HEK293 (cell line): Measurements from ENCODE around the gene TSPAN9.

Experiments
- CTCF ChIA-PET: fragments of 350-600 bp; formaldehyde crosslinking; extraction: SDS; loops from one replicate; lab custom pipeline; 2021; ENCODE audit warnings: antibody characterized with exemption; lab: Yijun Ruan, JAX
- POLR2A ChIA-PET: fragments of 300-600 bp; formaldehyde crosslinking; extraction: SDS; loops from one replicate; lab custom pipeline; 2020; ENCODE audit warnings: antibody characterized with exemption, inconsistent platforms; lab: Yijun Ruan, JAX
- H3K27ac ChIP-seq: fragments of 200-500 bp; sonication (Bioruptor generic); 2 replicates; pipeline ENCODE4 v1.5.1; 2014; ENCODE audit warnings: low read depth, low read length, control low read depth, inconsistent platforms; ENCODE audit errors: extremely low read depth
- H3K36me3 ChIP-seq, 2 experiments: fragments of 200-500 bp in 1 of 2; sonication (Bioruptor generic) in 1 of 2; 1 replicate in 1 of 2; 2 replicates in 1 of 2; pipeline ENCODE4 v1.5.1; 2014 to 2017; ENCODE audit warnings: inconsistent platforms in 2 of 2, low read length in 2 of 2; ENCODE audit not compliant: control insufficient read depth in 2 of 2, insufficient read depth in 1 of 2
- H3K4me1 ChIP-seq: fragments of 200-500 bp; sonication (Bioruptor generic); 2 replicates; pipeline ENCODE4 v1.5.1; 2014; ENCODE audit warnings: mild to moderate bottlenecking, low read length, inconsistent platforms; ENCODE audit not compliant: control insufficient read depth, insufficient read depth
- H3K4me3 ChIP-seq: 2 replicates; pipeline ENCODE4 v1.5.1; 2011; ENCODE audit warnings: low read depth, mild to moderate bottlenecking, control low read depth, low read length, moderate library complexity
- H3K9me3 ChIP-seq: fragments of 200-500 bp; sonication (Bioruptor generic); 2 replicates; pipeline ENCODE4 v1.5.1; 2014; ENCODE audit warnings: low read depth, low read length, inconsistent platforms; ENCODE audit not compliant: control insufficient read depth, insufficient read depth
- BCL11B ChIP-seq: fragments of 450-650 bp; formaldehyde crosslinking; IDR thresholded peaks from 2 replicates; pipeline ENCODE4 v1.5.1; 2016; ENCODE audit warnings: low read depth, missing biosample characterization, missing genetic modification characterization
- GLI2 ChIP-seq: fragments of 450-650 bp; formaldehyde crosslinking; IDR thresholded peaks from 2 replicates; pipeline ENCODE4; 2017; ENCODE audit warnings: missing biosample characterization, missing genetic modification characterization, low read depth, borderline replicate concordance
- MEIS1 ChIP-seq: sonication (generic); formaldehyde crosslinking; IDR thresholded peaks from 2 replicates; pipeline ENCODE4 v1.8.1; 2022; ENCODE audit warnings: missing genetic modification reagents, mild to moderate bottlenecking, borderline replicate concordance
- PBX3 ChIP-seq: sonication (generic); formaldehyde crosslinking; IDR thresholded peaks from 2 replicates; pipeline ENCODE4 v1.8.1; 2022; ENCODE audit warnings: mild to moderate bottlenecking, moderate library complexity, missing genetic modification reagents
- ZBTB44 ChIP-seq: fragments of 450-650 bp; IDR thresholded peaks from 2 replicates; pipeline ENCODE4 v1.5.1; 2018; ENCODE audit warnings: missing biosample characterization, mild to moderate bottlenecking, missing genetic modification characterization
- ZBTB49 ChIP-seq: fragments of 450-650 bp; formaldehyde crosslinking; IDR thresholded peaks from 2 replicates; pipeline ENCODE4 v1.5.1; 2016; ENCODE audit warnings: missing biosample characterization, missing genetic modification characterization, low read depth
- ZIC2 ChIP-seq: fragments of 450-650 bp; formaldehyde crosslinking; IDR thresholded peaks from 2 replicates; pipeline ENCODE4 v1.5.1; 2016; ENCODE audit warnings: missing biosample characterization, missing genetic modification characterization
- ZNF169 ChIP-seq: fragments of 450-650 bp; formaldehyde crosslinking; IDR thresholded peaks from 2 replicates; pipeline ENCODE4 v1.5.1; 2016; ENCODE audit warnings: missing biosample characterization, missing genetic modification characterization
- ZNF2 ChIP-seq: fragments of 450-650 bp; formaldehyde crosslinking; IDR thresholded peaks from 2 replicates; pipeline ENCODE4 v1.5.1; 2016; ENCODE audit warnings: missing biosample characterization, missing genetic modification characterization
- ZNF221 ChIP-seq: fragments of 450-650 bp; formaldehyde crosslinking; IDR thresholded peaks from 2 replicates; pipeline ENCODE4 v1.5.1; 2017; ENCODE audit warnings: missing biosample characterization, missing genetic modification characterization, borderline replicate concordance
- ZNF239 ChIP-seq: fragments of 450-650 bp; formaldehyde crosslinking; IDR thresholded peaks from 2 replicates; pipeline ENCODE4 v1.5.1; 2016; ENCODE audit warnings: missing biosample characterization, missing genetic modification characterization
- ZNF292 ChIP-seq: fragments of 450-650 bp; formaldehyde crosslinking; IDR thresholded peaks from 2 replicates; pipeline ENCODE4 v1.5.1; 2016; ENCODE audit warnings: low read depth, missing biosample characterization, missing genetic modification characterization, borderline replicate concordance
- ZNF37A ChIP-seq: fragments of 450-650 bp; IDR thresholded peaks from 2 replicates; pipeline ENCODE4 v1.5.1; 2018; ENCODE audit warnings: missing biosample characterization, missing genetic modification characterization
- ZNF391 ChIP-seq: fragments of 450-650 bp; formaldehyde crosslinking; IDR thresholded peaks from 2 replicates; pipeline ENCODE4 v1.5.1; 2016; ENCODE audit warnings: low read depth, missing biosample characterization, missing genetic modification characterization, borderline replicate concordance
- ZNF521 ChIP-seq: fragments of 450-650 bp; formaldehyde crosslinking; IDR thresholded peaks from 2 replicates; pipeline ENCODE4 v1.5.1; 2017; ENCODE audit warnings: missing biosample characterization, mild to moderate bottlenecking, missing genetic modification characterization
- ZNF600 ChIP-seq: fragments of 450-650 bp; formaldehyde crosslinking; IDR thresholded peaks from 2 replicates; pipeline ENCODE4 v1.5.1; 2016; ENCODE audit warnings: missing biosample characterization, missing genetic modification characterization
- ZNF621 ChIP-seq: fragments of 450-650 bp; formaldehyde crosslinking; IDR thresholded peaks from 2 replicates; pipeline ENCODE4 v1.5.1; 2017; ENCODE audit warnings: missing biosample characterization, missing genetic modification characterization
- ZNF660 ChIP-seq: fragments of 450-650 bp; IDR thresholded peaks from 2 replicates; pipeline ENCODE4 v1.5.1; 2018; ENCODE audit warnings: missing biosample characterization, mild to moderate bottlenecking, missing genetic modification characterization
- TF ChIP-seq, protein P1 (sequence below): fragments of 450-650 bp; formaldehyde crosslinking; IDR thresholded peaks from 2 replicates; pipeline ENCODE4 v1.5.1; 2016; ENCODE audit warnings: missing biosample characterization, missing genetic modification characterization, low read depth
- TF ChIP-seq, protein P2 (sequence below): fragments of 450-650 bp; formaldehyde crosslinking; IDR thresholded peaks from 2 replicates; pipeline ENCODE4 v1.5.1; 2016; ENCODE audit warnings: missing biosample characterization, missing genetic modification characterization

The TSPAN9 gene

DNA sequence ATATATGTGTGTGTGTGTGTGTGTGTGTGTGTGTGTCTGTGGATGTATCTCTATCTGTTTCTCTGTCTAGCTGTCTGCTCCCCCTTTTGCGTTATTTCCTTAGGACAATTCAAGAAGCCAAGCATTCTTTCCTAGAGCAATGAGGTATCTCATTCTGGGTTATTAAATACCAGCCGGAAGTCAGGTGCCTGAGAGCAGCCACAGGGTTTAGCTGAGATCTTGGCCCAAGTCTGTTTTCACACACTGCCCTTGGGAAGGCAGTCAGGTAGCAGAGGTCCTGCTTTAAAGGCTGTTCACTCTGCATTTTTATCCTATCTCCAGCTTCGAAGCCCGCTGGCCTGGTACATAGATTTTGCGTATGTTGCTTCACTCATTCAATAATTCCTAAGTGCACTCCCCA lies 76.8 kb downstream of the TSPAN9 start:
- Histone ChIP-seq H3K4me1 (0 out of 2 replicates have a peak, but pooled peaks cover 5% of the 10 kb centered on the region), H3K9me3 (no peaks in the 10 kb centered on the region), H3K27ac (no peak overlapping the region), H3K36me3 (no peaks in the 10 kb centered on the region), H3K4me3 (no peak overlapping the region)
- TF ChIP-seq ZNF239 (tag by site-specific recombination): no peak
- no peak for TF ChIP-seq ZNF660 (tag by site-specific recombination)
- no peak for TF ChIP-seq ZBTB44 (tag by site-specific recombination)
- TF ChIP-seq ZNF221 (tag by site-specific recombination): no peak
- TF ChIP-seq, protein P1, sequence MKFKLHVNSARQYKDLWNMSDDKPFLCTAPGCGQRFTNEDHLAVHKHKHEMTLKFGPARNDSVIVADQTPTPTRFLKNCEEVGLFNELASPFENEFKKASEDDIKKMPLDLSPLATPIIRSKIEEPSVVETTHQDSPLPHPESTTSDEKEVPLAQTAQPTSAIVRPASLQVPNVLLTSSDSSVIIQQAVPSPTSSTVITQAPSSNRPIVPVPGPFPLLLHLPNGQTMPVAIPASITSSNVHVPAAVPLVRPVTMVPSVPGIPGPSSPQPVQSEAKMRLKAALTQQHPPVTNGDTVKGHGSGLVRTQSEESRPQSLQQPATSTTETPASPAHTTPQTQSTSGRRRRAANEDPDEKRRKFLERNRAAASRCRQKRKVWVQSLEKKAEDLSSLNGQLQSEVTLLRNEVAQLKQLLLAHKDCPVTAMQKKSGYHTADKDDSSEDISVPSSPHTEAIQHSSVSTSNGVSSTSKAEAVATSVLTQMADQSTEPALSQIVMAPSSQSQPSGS (tag by site-specific recombination): no peak
- no peak for TF ChIP-seq ZNF2 (tag by site-specific recombination)
- TF ChIP-seq ZIC2: no peak
- no peak for TF ChIP-seq ZNF600 (tag by site-specific recombination)
- no peak for TF ChIP-seq MEIS1 (CRISPR knock-in tag)
- no peak for TF ChIP-seq ZNF621 (tag by site-specific recombination)
- TF ChIP-seq ZBTB49 (tag by site-specific recombination): no peak
- TF ChIP-seq PBX3 (CRISPR knock-in tag): no peak
- TF ChIP-seq, protein P2, sequence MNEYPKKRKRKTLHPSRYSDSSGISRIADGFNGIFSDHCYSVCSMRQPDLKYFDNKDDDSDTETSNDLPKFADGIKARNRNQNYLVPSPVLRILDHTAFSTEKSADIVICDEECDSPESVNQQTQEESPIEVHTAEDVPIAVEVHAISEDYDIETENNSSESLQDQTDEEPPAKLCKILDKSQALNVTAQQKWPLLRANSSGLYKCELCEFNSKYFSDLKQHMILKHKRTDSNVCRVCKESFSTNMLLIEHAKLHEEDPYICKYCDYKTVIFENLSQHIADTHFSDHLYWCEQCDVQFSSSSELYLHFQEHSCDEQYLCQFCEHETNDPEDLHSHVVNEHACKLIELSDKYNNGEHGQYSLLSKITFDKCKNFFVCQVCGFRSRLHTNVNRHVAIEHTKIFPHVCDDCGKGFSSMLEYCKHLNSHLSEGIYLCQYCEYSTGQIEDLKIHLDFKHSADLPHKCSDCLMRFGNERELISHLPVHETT (tag by site-specific recombination): no peak
- no peak for TF ChIP-seq ZNF521 (tag by site-specific recombination)
- no peak for TF ChIP-seq ZNF37A
- no peak for TF ChIP-seq ZNF391 (tag by site-specific recombination)
- TF ChIP-seq GLI2 (tag by site-specific recombination): no peak
- TF ChIP-seq BCL11B (tag by site-specific recombination): no peak
- TF ChIP-seq ZNF169 (tag by site-specific recombination): no peak
- no peak for TF ChIP-seq ZNF292 (tag by site-specific recombination)
- ChIA-PET CTCF (interaction anchor here (0.9 to 3.3 kb wide), 4 partner anchors 43 to 146 kb away, joined by 3 to 12 read pairs (median 4); no protein-coding TSS in a partner anchor), POLR2A (interaction anchor here (0.7 kb wide), 1 partner anchor 52 kb away, joined by 3 read pairs; no protein-coding TSS in a partner anchor)
